Astrocyte (in vitro differentiated cells and primary cell): ENCODE measurements around the gene PLPP2. TPM values are rescaled to one million over a fixed set of nuclear protein-coding genes. Genes with fewer than 3 reads are reported as not detected.

Experiments used
- DNase-seq: peaks from one replicate; pipeline ENCODE4 v3.0.0-alpha.2; 2010; ENCODE audit warnings: low read depth
- FAIRE-seq: peaks from 2 replicates; lab custom pipeline; 2011; peaks lifted over from hg19 to GRCh38; lab: Jason Lieb, UNC
- H2AFZ ChIP-seq: 2 replicates; pipeline ENCODE4 v1.6.0; 2012; ENCODE audit warnings: low read depth, low read length, inconsistent platforms
- H3K27ac ChIP-seq: 2 replicates; pipeline ENCODE4 v1.5.1; 2011; ENCODE audit warnings: low read depth, low read length, inconsistent platforms
- H3K27me3 ChIP-seq: 2 replicates; pipeline ENCODE4 v1.6.0; 2011; ENCODE audit warnings: low read length, inconsistent platforms; ENCODE audit not compliant: insufficient read depth
- H3K36me3 ChIP-seq: 2 replicates; pipeline ENCODE4 v1.5.1; 2011; ENCODE audit warnings: low read length, inconsistent platforms; ENCODE audit not compliant: insufficient read depth
- H3K4me1 ChIP-seq: 2 replicates; pipeline ENCODE4 v1.5.1; 2011; ENCODE audit warnings: low read length, inconsistent platforms; ENCODE audit not compliant: insufficient read depth
- H3K4me2 ChIP-seq: 2 replicates; pipeline ENCODE4 v1.6.0; 2012; ENCODE audit warnings: low read length, inconsistent platforms
- H3K4me3 ChIP-seq: 2 replicates; pipeline ENCODE4 v1.5.1; 2011; ENCODE audit warnings: low read depth, mild to moderate bottlenecking, low read length, inconsistent platforms; ENCODE audit not compliant: insufficient read depth
- H3K79me2 ChIP-seq: 2 replicates; pipeline ENCODE4 v1.6.0; 2012; ENCODE audit warnings: mild to moderate bottlenecking, low read length, inconsistent platforms; ENCODE audit not compliant: insufficient read depth
- H3K9ac ChIP-seq: 2 replicates; pipeline ENCODE4 v1.6.0; 2012; ENCODE audit warnings: mild to moderate bottlenecking, low read length, inconsistent platforms
- H3K9me3 ChIP-seq: 2 replicates; pipeline ENCODE4 v1.5.1; 2012; ENCODE audit warnings: low read depth, mild to moderate bottlenecking, low read length, inconsistent platforms; ENCODE audit not compliant: insufficient read depth
- H4K20me1 ChIP-seq: 2 replicates; pipeline ENCODE4 v1.6.0; 2012; ENCODE audit warnings: low read length, inconsistent platforms; ENCODE audit not compliant: insufficient read depth
- H3K27ac Mint-ChIP-seq: one replicate; pipeline ENCODE4 v1.8.0; 2021; ENCODE audit warnings: mild to moderate bottlenecking, mixed read lengths; ENCODE audit not compliant: unreplicated experiment
- H3K27me3 Mint-ChIP-seq: one replicate; pipeline ENCODE4 v1.8.0; 2021; ENCODE audit warnings: low read depth, mixed read lengths; ENCODE audit not compliant: unreplicated experiment
- H3K36me3 Mint-ChIP-seq: one replicate; pipeline ENCODE4 v1.8.0; 2021; ENCODE audit warnings: low read depth, mixed read lengths; ENCODE audit not compliant: unreplicated experiment
- H3K4me1 Mint-ChIP-seq: one replicate; pipeline ENCODE4 v1.8.0; 2021; ENCODE audit warnings: low read depth, mixed read lengths; ENCODE audit not compliant: unreplicated experiment
- H3K4me3 Mint-ChIP-seq: one replicate; pipeline ENCODE4 v1.8.0; 2021; ENCODE audit warnings: mild to moderate bottlenecking, moderate library complexity, mixed read lengths; ENCODE audit not compliant: unreplicated experiment
- H3K9me3 Mint-ChIP-seq: one replicate; pipeline ENCODE4 v1.8.0; 2021; ENCODE audit warnings: mild to moderate bottlenecking, mixed read lengths; ENCODE audit not compliant: unreplicated experiment
- CTCF ChIP-seq: IDR thresholded peaks from 2 replicates; pipeline ENCODE4 v1.5.1; 2011; ENCODE audit warnings: low read depth, mild to moderate bottlenecking, inconsistent platforms, low read length, moderate library complexity; ENCODE audit not compliant: insufficient read depth
- EZH2 ChIP-seq: IDR thresholded peaks from 2 replicates; pipeline ENCODE4 v1.6.1; 2012; ENCODE audit warnings: mild to moderate bottlenecking, low read length, inconsistent platforms; ENCODE audit not compliant: insufficient read depth
- total RNA-seq: library from RNA; stranded (reverse); gene quantifications from 2 replicates; pipeline ENCODE4 v1.2.1, GENCODE V29; 2021

Gene PLPP2
- total RNA-seq, 1 donor from 2014 or later: 3.7 TPM

- Histone ChIP-seq H3K36me3 (peaks cover 34% of the 10 kb centered on the region), H3K9me3 (peaks cover 13% of the 10 kb centered on the region), H4K20me1 (peaks cover 72% of the 10 kb centered on the region), H3K27me3 (no peaks in the 10 kb centered on the region), H3K79me2 (peaks cover 79% of the 10 kb centered on the region), H3K4me1 (no peaks in the 10 kb centered on the region), H3K4me2 (no peak overlapping the region), H2AFZ (no peak overlapping the region), H3K4me3 (no peak overlapping the region), H3K9ac (no peak overlapping the region), H3K27ac (no peak overlapping the region)
- no peaks in the 10 kb centered on the region for H3K4me1 Mint-ChIP-seq
- H3K9me3 Mint-ChIP-seq: peaks cover 8% of the 10 kb centered on the region
- no peak overlapping the region for H3K27ac Mint-ChIP-seq
- no peak for TF ChIP-seq CTCF
- TF ChIP-seq EZH2: no peak
- no peak for FAIRE-seq
- H3K36me3 Mint-ChIP-seq: peaks cover 38% of the 10 kb centered on the region
- no peak overlapping the region for H3K4me3 Mint-ChIP-seq
- no peaks in the 10 kb centered on the region for H3K27me3 Mint-ChIP-seq
- DNase-seq: no peak
Measured at GRCh38 chr19:325937-326565, 34.8 kb upstream of the PLPP2 start.

- peaks cover 10% of the 10 kb centered on the region for H3K9me3 Mint-ChIP-seq
- H3K36me3 Mint-ChIP-seq: peaks cover 40% of the 10 kb centered on the region
- H3K4me3 Mint-ChIP-seq: no peak overlapping the region
- TF ChIP-seq EZH2: no peak
- no peak for TF ChIP-seq CTCF
- H3K27me3 ChIP-seq: no peaks in the 10 kb centered on the region
- FAIRE-seq (no peak), DNase-seq (no peak)
- no peak overlapping the region for H3K4me2 ChIP-seq
- H3K36me3 ChIP-seq: peaks cover 33% of the 10 kb centered on the region
- no peak overlapping the region for H3K9ac ChIP-seq
- H3K4me3 ChIP-seq: no peak overlapping the region
- peaks cover 17% of the 10 kb centered on the region for H3K9me3 ChIP-seq
- no peaks in the 10 kb centered on the region for H3K4me1 ChIP-seq
- no peaks in the 10 kb centered on the region for H3K4me1 Mint-ChIP-seq
- peaks cover 72% of the 10 kb centered on the region for H4K20me1 ChIP-seq
- no peaks in the 10 kb centered on the region for H3K27me3 Mint-ChIP-seq
- no peak overlapping the region for H2AFZ ChIP-seq
- no peak overlapping the region for H3K27ac ChIP-seq
- no peak overlapping the region for H3K27ac Mint-ChIP-seq
- peaks cover 79% of the 10 kb centered on the region for H3K79me2 ChIP-seq
Measured at GRCh38 chr19:325173-325936, 34.2 kb upstream of the PLPP2 start.

GRCh38 chr19:324716-325115 is 33.5 kb upstream of the PLPP2 start:
- Mint-ChIP-seq H3K36me3 (peaks cover 39% of the 10 kb centered on the region), H3K27ac (no peak overlapping the region), H3K27me3 (no peaks in the 10 kb centered on the region), H3K4me3 (no peak overlapping the region), H3K4me1 (no peaks in the 10 kb centered on the region), H3K9me3 (peaks cover 10% of the 10 kb centered on the region)
- Histone ChIP-seq H3K27ac (no peak overlapping the region), H3K36me3 (peaks cover 31% of the 10 kb centered on the region), H3K79me2 (peaks cover 77% of the 10 kb centered on the region), H3K9me3 (peaks cover 17% of the 10 kb centered on the region), H3K9ac (no peak overlapping the region), H3K4me3 (no peak overlapping the region), H3K4me1 (no peaks in the 10 kb centered on the region), H3K4me2 (no peak overlapping the region), H3K27me3 (no peaks in the 10 kb centered on the region), H2AFZ (no peak overlapping the region), H4K20me1 (peaks cover 76% of the 10 kb centered on the region)
- DNase-seq: no peak
- no peak for TF ChIP-seq EZH2
- TF ChIP-seq CTCF: no peak
- FAIRE-seq: no peak
